ENCODE measurements around the gene YWHAH. TPM values are rescaled to one million over a fixed set of nuclear protein-coding genes. Genes with fewer than 3 reads are reported as not detected.

Gene YWHAH
- total RNA-seq, 2 experiments from 2014 or later: 113 to 145 TPM

DNA sequence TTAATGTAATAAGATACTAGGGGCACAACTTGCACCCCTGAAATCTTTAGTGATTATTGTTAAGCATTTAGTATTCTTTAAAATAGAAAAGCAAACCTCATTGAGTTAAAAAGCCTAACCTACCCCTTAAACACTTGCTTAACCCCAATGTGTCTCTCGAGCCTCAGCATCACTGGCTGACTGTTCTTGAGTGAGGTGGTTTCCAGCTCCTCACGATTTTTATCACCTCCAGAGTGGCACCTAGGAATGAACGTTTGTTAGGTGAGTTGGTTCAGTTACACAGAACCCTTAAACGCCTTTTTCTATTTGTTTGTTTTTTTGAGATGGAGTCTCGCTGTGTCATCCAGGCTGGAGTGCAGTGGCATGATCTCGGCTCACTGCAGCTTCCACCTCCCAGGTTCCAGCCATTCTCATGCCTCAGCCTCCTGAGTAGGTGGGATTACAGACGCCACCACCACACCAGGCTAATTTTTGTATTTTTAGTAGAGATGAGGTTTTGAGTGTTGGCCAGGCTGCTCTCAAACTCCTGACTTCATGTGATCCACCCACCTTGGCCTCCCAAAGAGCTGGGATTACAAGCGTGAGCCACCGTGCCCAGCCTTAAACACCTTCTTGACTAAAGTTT lies 13.7 kb downstream of the YWHAH start:
- Histone ChIP-seq H2AFZ (ENCODE audit: low read length) (no peak overlapping the region), H3K4me2 (ENCODE audit: low read length) (no peak overlapping the region), H4K20me1 (ENCODE audit: insufficient read depth, low read length) (peaks cover 28% of the 10 kb centered on the region), H3K9me2 (ENCODE audit: insufficient read depth, low read length) (no peaks in the 10 kb centered on the region), H3K27ac (ENCODE audit: low read depth, low read length, poor library complexity, severe bottlenecking) (no peak overlapping the region), H3K4me1 (ENCODE audit: insufficient read depth, low read length, poor library complexity, severe bottlenecking) (peaks cover under 1% of the 10 kb centered on the region), H3K36me3 (ENCODE audit: insufficient read depth, low read length) (peaks cover 58% of the 10 kb centered on the region), H3K9me3 (ENCODE audit: low read length) (no peaks in the 10 kb centered on the region), H3K79me2 (ENCODE audit: insufficient read depth, low read depth, low read length) (peaks cover 31% of the 10 kb centered on the region), H3K4me3 (ENCODE audit: low read depth, low read length, poor library complexity, severe bottlenecking) (no peak overlapping the region)
- BruUV-seq (replicated peaks): no TSS peak
- ChIA-PET CTCF (ENCODE audit: unreplicated experiment) (no interaction called here), POLR2A (interaction anchor here (0.5 to 1.1 kb wide), 2 partner anchors 12 to 567 kb away, joined by 3 to 4 read pairs; no protein-coding TSS in a partner anchor)
- DNase-seq (ENCODE audit: low spot score): no peak
- TF ChIP-seq EZH2phosphoT487 (IDR thresholded peaks at IDR 0.05; ENCODE audit: borderline replicate concordance, low read depth, low read length): no peak
- TF ChIP-seq, protein P1, sequence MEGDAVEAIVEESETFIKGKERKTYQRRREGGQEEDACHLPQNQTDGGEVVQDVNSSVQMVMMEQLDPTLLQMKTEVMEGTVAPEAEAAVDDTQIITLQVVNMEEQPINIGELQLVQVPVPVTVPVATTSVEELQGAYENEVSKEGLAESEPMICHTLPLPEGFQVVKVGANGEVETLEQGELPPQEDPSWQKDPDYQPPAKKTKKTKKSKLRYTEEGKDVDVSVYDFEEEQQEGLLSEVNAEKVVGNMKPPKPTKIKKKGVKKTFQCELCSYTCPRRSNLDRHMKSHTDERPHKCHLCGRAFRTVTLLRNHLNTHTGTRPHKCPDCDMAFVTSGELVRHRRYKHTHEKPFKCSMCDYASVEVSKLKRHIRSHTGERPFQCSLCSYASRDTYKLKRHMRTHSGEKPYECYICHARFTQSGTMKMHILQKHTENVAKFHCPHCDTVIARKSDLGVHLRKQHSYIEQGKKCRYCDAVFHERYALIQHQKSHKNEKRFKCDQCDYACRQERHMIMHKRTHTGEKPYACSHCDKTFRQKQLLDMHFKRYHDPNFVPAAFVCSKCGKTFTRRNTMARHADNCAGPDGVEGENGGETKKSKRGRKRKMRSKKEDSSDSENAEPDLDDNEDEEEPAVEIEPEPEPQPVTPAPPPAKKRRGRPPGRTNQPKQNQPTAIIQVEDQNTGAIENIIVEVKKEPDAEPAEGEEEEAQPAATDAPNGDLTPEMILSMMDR (conservative IDR thresholded peaks at IDR 0.05; ENCODE audit: low read length): no peak
- intact Hi-C loops (cut with micrococcal nuclease; ENCODE audit: unreplicated experiment): no loop called here

DNA sequence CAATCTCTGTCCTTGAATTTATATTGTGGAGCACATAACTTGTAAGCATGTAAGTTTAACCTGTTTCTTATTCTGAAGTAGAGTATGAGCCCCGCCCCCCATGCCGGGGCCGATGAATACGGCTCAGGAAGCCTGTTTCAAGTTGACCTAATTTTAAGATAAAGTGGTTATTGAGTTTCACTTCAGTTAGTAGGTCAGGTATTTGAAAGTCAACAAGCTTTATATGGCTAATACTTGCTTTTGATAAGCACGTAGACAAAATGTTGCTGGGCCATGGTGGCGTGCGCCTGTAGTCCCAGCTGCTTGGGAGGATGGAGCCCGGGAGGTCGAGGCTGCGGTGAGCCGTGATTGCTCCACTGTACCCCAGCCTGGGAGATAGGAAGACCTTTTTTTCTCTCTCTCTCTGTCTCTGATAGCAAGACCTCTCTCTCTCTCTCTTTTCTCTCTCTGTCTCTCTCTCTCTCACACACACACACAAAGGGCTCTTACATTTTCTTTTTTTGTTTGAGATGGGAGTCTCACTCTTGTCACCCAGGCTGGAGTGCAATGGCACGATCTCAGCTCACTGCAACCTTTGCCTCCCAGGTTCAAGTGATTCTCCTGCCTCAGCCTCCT lies 14.4 kb downstream of the YWHAH start:
- DNase-seq (ENCODE audit: low spot score): no peak
- intact Hi-C loops (cut with micrococcal nuclease; ENCODE audit: unreplicated experiment): no loop called here
- peaks cover 52% of the 10 kb centered on the region for H3K36me3 ChIP-seq (ENCODE audit: insufficient read depth, low read length)
- no peaks in the 10 kb centered on the region for H3K9me3 ChIP-seq (ENCODE audit: low read length)
- no peak overlapping the region for H3K4me3 ChIP-seq (ENCODE audit: low read depth, low read length, poor library complexity, severe bottlenecking)
- H3K9me2 ChIP-seq (ENCODE audit: insufficient read depth, low read length): no peaks in the 10 kb centered on the region
- CTCF ChIA-PET (ENCODE audit: unreplicated experiment): no interaction called here
- H3K4me1 ChIP-seq (ENCODE audit: insufficient read depth, low read length, poor library complexity, severe bottlenecking): no peaks in the 10 kb centered on the region
- no peak overlapping the region for H2AFZ ChIP-seq (ENCODE audit: low read length)
- H3K79me2 ChIP-seq (ENCODE audit: insufficient read depth, low read depth, low read length): peaks cover 25% of the 10 kb centered on the region
- no peak overlapping the region for H3K4me2 ChIP-seq (ENCODE audit: low read length)
- BruUV-seq (replicated peaks): no TSS peak
- no peak overlapping the region for H3K27ac ChIP-seq (ENCODE audit: low read depth, low read length, poor library complexity, severe bottlenecking)
- TF ChIP-seq, protein P1 (conservative IDR thresholded peaks at IDR 0.05; ENCODE audit: low read length): no peak
- TF ChIP-seq EZH2phosphoT487 (IDR thresholded peaks at IDR 0.05; ENCODE audit: borderline replicate concordance, low read depth, low read length): no peak
- peaks cover 21% of the 10 kb centered on the region; the same call in 1 of the 2 replicates for H4K20me1 ChIP-seq (ENCODE audit: insufficient read depth, low read length)
- POLR2A ChIA-PET: no interaction called here

DNA sequence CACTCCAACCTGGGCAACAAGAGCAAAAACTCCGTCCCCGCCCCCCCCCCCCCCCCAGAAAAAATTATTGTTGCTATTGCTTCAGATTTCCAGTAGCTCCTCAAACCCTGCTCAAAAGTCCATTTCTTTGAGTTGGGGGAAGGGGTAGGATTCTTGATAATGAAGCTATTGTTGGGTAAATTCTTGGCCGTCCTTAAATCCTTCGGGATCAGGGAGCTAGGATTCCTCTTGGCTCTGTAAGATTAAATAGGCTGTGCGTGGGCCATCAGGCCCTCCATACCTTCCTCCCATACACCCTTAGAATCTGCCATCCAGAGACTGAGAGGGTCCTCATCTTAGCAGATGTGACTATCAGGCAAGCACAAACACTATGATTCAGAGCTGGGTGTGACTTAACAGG lies 16.4 kb downstream of the YWHAH start:
- intact Hi-C loops (cut with micrococcal nuclease; ENCODE audit: unreplicated experiment): no loop called here
- no peaks in the 10 kb centered on the region for H3K9me2 ChIP-seq (ENCODE audit: insufficient read depth, low read length)
- BruUV-seq (replicated peaks): no TSS peak

More for the DNA sequence above, 16.4 kb downstream of the YWHAH start:
- Histone ChIP-seq H3K36me3 (ENCODE audit: insufficient read depth, low read length) (peaks cover 32% of the 10 kb centered on the region), H3K4me2 (ENCODE audit: low read length) (no peak overlapping the region), H3K4me3 (ENCODE audit: low read depth, low read length, poor library complexity, severe bottlenecking) (no peak overlapping the region), H3K9me3 (ENCODE audit: low read length) (no peaks in the 10 kb centered on the region), H2AFZ (ENCODE audit: low read length) (no peak overlapping the region), H4K20me1 (ENCODE audit: insufficient read depth, low read length) (0 out of 2 replicates have a peak, but pooled peaks cover 7% of the 10 kb centered on the region), H3K4me1 (ENCODE audit: insufficient read depth, low read length, poor library complexity, severe bottlenecking) (no peaks in the 10 kb centered on the region), H3K27ac (ENCODE audit: low read depth, low read length, poor library complexity, severe bottlenecking) (no peak overlapping the region), H3K79me2 (ENCODE audit: insufficient read depth, low read depth, low read length) (0 out of 2 replicates have a peak, but pooled peaks cover 5% of the 10 kb centered on the region)
- POLR2A ChIA-PET: no interaction called here
- TF ChIP-seq, protein P1 (conservative IDR thresholded peaks at IDR 0.05; ENCODE audit: low read length): no peak
- TF ChIP-seq EZH2phosphoT487 (IDR thresholded peaks at IDR 0.05; ENCODE audit: borderline replicate concordance, low read depth, low read length): no peak
- DNase-seq (ENCODE audit: low spot score): no peak
- CTCF ChIA-PET (ENCODE audit: unreplicated experiment): no interaction called here
